Prostate gland (tissue), 2 donors: ENCODE data around the gene OR10H1.

Experiments used
- CTCF ChIP-seq, 4 experiments: fragments of 200-600 bp in 2 of 4; fragments of 450-650 bp in 2 of 4; sonication (generic) in 2 of 4; IDR thresholded peaks; 1 replicate in 3 of 4; 2 replicates in 1 of 4; pipeline ENCODE4 v1.5.1; 2016 to 2019; ENCODE audit warnings: antibody characterized with exemption in 4 of 4, mild to moderate bottlenecking in 2 of 4, moderate library complexity in 2 of 4
- POLR2A ChIP-seq: fragments of 450-650 bp; IDR thresholded peaks from one replicate; pipeline ENCODE4 v1.6.1; 2016; ENCODE audit warnings: antibody characterized with exemption, mild to moderate bottlenecking
- POLR2AphosphoS5 ChIP-seq: sonication (generic); formaldehyde crosslinking; IDR thresholded peaks from one replicate; pipeline ENCODE4 v1.6.1; 2017; ENCODE audit warnings: antibody characterized with exemption

GRCh38 chr19:15841875-15842569, 26.6 kb upstream of the OR10H1 start:
- no peak for TF ChIP-seq CTCF (IDR thresholded peaks at IDR 0.05)
- no peak for TF ChIP-seq POLR2A
- TF ChIP-seq POLR2AphosphoS5, result no peak
